HEK293 (cell line): Measurements from ENCODE around the gene YARS1.

Experiments
- CTCF ChIA-PET: fragments of 350-600 bp; formaldehyde crosslinking; extraction: SDS; loops from one replicate; lab custom pipeline; 2021; ENCODE audit warnings: antibody characterized with exemption; lab: Yijun Ruan, JAX
- POLR2A ChIA-PET: fragments of 300-600 bp; formaldehyde crosslinking; extraction: SDS; loops from one replicate; lab custom pipeline; 2020; ENCODE audit warnings: antibody characterized with exemption, inconsistent platforms; lab: Yijun Ruan, JAX
- H3K27ac ChIP-seq: fragments of 200-500 bp; sonication (Bioruptor generic); 2 replicates; pipeline ENCODE4 v1.5.1; 2014; ENCODE audit warnings: low read depth, low read length, control low read depth, inconsistent platforms; ENCODE audit errors: extremely low read depth
- H3K36me3 ChIP-seq, 2 experiments: fragments of 200-500 bp in 1 of 2; sonication (Bioruptor generic) in 1 of 2; 1 replicate in 1 of 2; 2 replicates in 1 of 2; pipeline ENCODE4 v1.5.1; 2014 to 2017; ENCODE audit warnings: inconsistent platforms in 2 of 2, low read length in 2 of 2; ENCODE audit not compliant: control insufficient read depth in 2 of 2, insufficient read depth in 1 of 2
- H3K4me1 ChIP-seq: fragments of 200-500 bp; sonication (Bioruptor generic); 2 replicates; pipeline ENCODE4 v1.5.1; 2014; ENCODE audit warnings: mild to moderate bottlenecking, low read length, inconsistent platforms; ENCODE audit not compliant: control insufficient read depth, insufficient read depth
- H3K4me3 ChIP-seq: 2 replicates; pipeline ENCODE4 v1.5.1; 2011; ENCODE audit warnings: low read depth, mild to moderate bottlenecking, control low read depth, low read length, moderate library complexity
- H3K9me3 ChIP-seq: fragments of 200-500 bp; sonication (Bioruptor generic); 2 replicates; pipeline ENCODE4 v1.5.1; 2014; ENCODE audit warnings: low read depth, low read length, inconsistent platforms; ENCODE audit not compliant: control insufficient read depth, insufficient read depth
- ATF2 ChIP-seq: fragments of 450-650 bp; formaldehyde crosslinking; IDR thresholded peaks from 2 replicates; pipeline ENCODE4 v1.5.1; 2016; ENCODE audit warnings: missing biosample characterization, missing genetic modification characterization, low read depth
- EGR2 ChIP-seq: fragments of 450-650 bp; formaldehyde crosslinking; IDR thresholded peaks from 2 replicates; pipeline ENCODE4 v1.5.1; 2016; ENCODE audit warnings: low read depth, missing biosample characterization, missing genetic modification characterization
- FEZF1 ChIP-seq: fragments of 450-650 bp; formaldehyde crosslinking; IDR thresholded peaks from 2 replicates; pipeline ENCODE4 v1.5.1; 2016; ENCODE audit warnings: missing biosample characterization, missing genetic modification characterization
- INSM2 ChIP-seq: fragments of 450-650 bp; formaldehyde crosslinking; IDR thresholded peaks from 2 replicates; pipeline ENCODE4 v1.5.1; 2016; ENCODE audit warnings: missing biosample characterization, missing genetic modification characterization
- PRDM4 ChIP-seq: fragments of 450-650 bp; formaldehyde crosslinking; IDR thresholded peaks from 2 replicates; pipeline ENCODE4 v1.5.1; 2017; ENCODE audit warnings: missing biosample characterization, missing genetic modification characterization
- SALL2 ChIP-seq: fragments of 450-650 bp; formaldehyde crosslinking; IDR thresholded peaks from 2 replicates; pipeline ENCODE4 v1.5.0; 2017; ENCODE audit warnings: missing biosample characterization, mild to moderate bottlenecking, missing genetic modification characterization, borderline replicate concordance
- SCRT1 ChIP-seq: fragments of 450-650 bp; formaldehyde crosslinking; IDR thresholded peaks from 2 replicates; pipeline ENCODE4 v1.5.1; 2016; ENCODE audit warnings: missing biosample characterization, missing genetic modification characterization, borderline replicate concordance
- YY2 ChIP-seq: fragments of 450-650 bp; formaldehyde crosslinking; IDR thresholded peaks from 2 replicates; pipeline ENCODE4 v1.5.1; 2016; ENCODE audit warnings: missing biosample characterization, missing genetic modification characterization
- ZBTB1 ChIP-seq: fragments of 450-650 bp; formaldehyde crosslinking; IDR thresholded peaks from 2 replicates; pipeline ENCODE4 v1.5.1; 2016; ENCODE audit warnings: missing biosample characterization, missing genetic modification characterization
- ZBTB6 ChIP-seq: fragments of 450-650 bp; formaldehyde crosslinking; IDR thresholded peaks from 2 replicates; pipeline ENCODE4 v1.5.1; 2017; ENCODE audit warnings: missing biosample characterization, missing genetic modification characterization
- ZFHX2 ChIP-seq: fragments of 450-650 bp; formaldehyde crosslinking; conservative IDR thresholded peaks from 2 replicates; pipeline ENCODE4 v1.5.1; 2016; ENCODE audit warnings: missing biosample characterization, missing genetic modification characterization
- ZFP41 ChIP-seq: fragments of 450-650 bp; formaldehyde crosslinking; IDR thresholded peaks from 2 replicates; pipeline ENCODE4 v1.5.1; 2016; ENCODE audit warnings: missing biosample characterization, missing genetic modification characterization, borderline replicate concordance
- ZNF112 ChIP-seq: fragments of 450-650 bp; formaldehyde crosslinking; IDR thresholded peaks from 2 replicates; pipeline ENCODE4 v1.5.0; 2017; ENCODE audit warnings: missing biosample characterization, missing genetic modification characterization
- ZNF146 ChIP-seq: fragments of 450-650 bp; formaldehyde crosslinking; IDR thresholded peaks from 2 replicates; pipeline ENCODE4 v1.5.1; 2016; ENCODE audit warnings: missing biosample characterization, missing genetic modification characterization
- ZNF18 ChIP-seq: fragments of 450-650 bp; formaldehyde crosslinking; IDR thresholded peaks from 2 replicates; pipeline ENCODE4 v1.5.1; 2016; ENCODE audit warnings: missing biosample characterization, missing genetic modification characterization
- ZNF221 ChIP-seq: fragments of 450-650 bp; formaldehyde crosslinking; IDR thresholded peaks from 2 replicates; pipeline ENCODE4 v1.5.1; 2017; ENCODE audit warnings: missing biosample characterization, missing genetic modification characterization, borderline replicate concordance
- ZNF266 ChIP-seq: fragments of 450-650 bp; formaldehyde crosslinking; IDR thresholded peaks from 2 replicates; pipeline ENCODE4 v1.5.1; 2016; ENCODE audit warnings: missing biosample characterization, missing genetic modification characterization, low read depth
- ZNF311 ChIP-seq: fragments of 450-650 bp; formaldehyde crosslinking; IDR thresholded peaks from 2 replicates; pipeline ENCODE4 v1.5.1; 2017; ENCODE audit warnings: missing biosample characterization, missing genetic modification characterization, borderline replicate concordance
- ZNF341 ChIP-seq: fragments of 450-650 bp; formaldehyde crosslinking; IDR thresholded peaks from 2 replicates; pipeline ENCODE4; 2016; ENCODE audit warnings: low read depth, missing biosample characterization, missing genetic modification characterization
- ZNF37A ChIP-seq: fragments of 450-650 bp; IDR thresholded peaks from 2 replicates; pipeline ENCODE4 v1.5.1; 2018; ENCODE audit warnings: missing biosample characterization, missing genetic modification characterization
- ZNF433 ChIP-seq: fragments of 450-650 bp; formaldehyde crosslinking; IDR thresholded peaks from 2 replicates; pipeline ENCODE4 v1.5.1; 2016; ENCODE audit warnings: missing biosample characterization, missing genetic modification characterization, low read depth
- ZNF488 ChIP-seq: fragments of 450-650 bp; formaldehyde crosslinking; IDR thresholded peaks from 2 replicates; pipeline ENCODE4 v1.5.1; 2016; ENCODE audit warnings: missing biosample characterization, missing genetic modification characterization
- ZNF600 ChIP-seq: fragments of 450-650 bp; formaldehyde crosslinking; IDR thresholded peaks from 2 replicates; pipeline ENCODE4 v1.5.1; 2016; ENCODE audit warnings: missing biosample characterization, missing genetic modification characterization
- ZNF610 ChIP-seq: fragments of 450-650 bp; formaldehyde crosslinking; IDR thresholded peaks from 2 replicates; pipeline ENCODE4 v1.5.1; 2016; ENCODE audit warnings: missing biosample characterization, missing genetic modification characterization, borderline replicate concordance
- ZSCAN30 ChIP-seq: fragments of 450-650 bp; IDR thresholded peaks from 2 replicates; pipeline ENCODE4 v1.5.1; 2018; ENCODE audit warnings: missing biosample characterization, mild to moderate bottlenecking, missing genetic modification characterization, moderate library complexity

The YARS1 gene

GRCh38 chr1:32755098-32755809 is 61.9 kb downstream of the YARS1 start (continued):
- TF ChIP-seq ATF2 (peak; percentile 11; the same call in 1 of the 2 replicates), ZNF112 (tag by site-specific recombination) (no peak), ZBTB1 (tag by site-specific recombination) (no peak), ZNF266 (tag by site-specific recombination) (no peak), SALL2 (tag by site-specific recombination) (no peak), ZNF37A (tag by site-specific recombination) (no peak), INSM2 (tag by site-specific recombination) (peak; percentile 77), PRDM4 (tag by site-specific recombination) (no peak), SCRT1 (tag by site-specific recombination) (0 out of 2 replicates have a peak, but pooled peaks have one; percentile 26), ZNF341 (0 out of 2 replicates have a peak, but pooled peaks have one; percentile 39), ZNF146 (tag by site-specific recombination) (no peak), ZNF311 (tag by site-specific recombination) (no peak), ZBTB6 (tag by site-specific recombination) (no peak), ZFP41 (tag by site-specific recombination) (no peak)
- TF ChIP-seq, all 188 proteins: peak for 10

- POLR2A ChIA-PET = interaction anchor here (0.9 to 1.4 kb wide), 6 partner anchors 9 to 54 kb away, joined by 3 to 15 read pairs (median 5); no protein-coding TSS in a partner anchor
- H3K36me3 ChIP-seq = no peaks in the 10 kb centered on the region
- peaks cover 8% of the 10 kb centered on the region for H3K4me1 ChIP-seq
- peak overlapping the region; percentile 43 for H3K4me3 ChIP-seq
- no peak overlapping the region; the same call in 1 of the 2 replicates for H3K27ac ChIP-seq
- H3K9me3 ChIP-seq = no peaks in the 10 kb centered on the region
- CTCF ChIA-PET = interaction anchor here (0.7 to 2.3 kb wide), 5 partner anchors 18 to 124 kb away, joined by 3 to 16 read pairs (median 4); no protein-coding TSS in a partner anchor
- TF ChIP-seq EGR2 (tag by site-specific recombination) = peak; percentile 94
- TF ChIP-seq ZNF221 (tag by site-specific recombination) = no peak
- peak; percentile 94 for TF ChIP-seq ZNF600 (tag by site-specific recombination)
- no peak for TF ChIP-seq ZNF18 (tag by site-specific recombination)
- TF ChIP-seq YY2 (tag by site-specific recombination) = no peak
- no peak for TF ChIP-seq ZNF433 (tag by site-specific recombination)
- TF ChIP-seq ZFHX2 (tag by site-specific recombination) = peak; percentile 99
- no peak for TF ChIP-seq ZNF488 (tag by site-specific recombination)
- TF ChIP-seq ZNF610 (tag by site-specific recombination) = peak; percentile 44; the same call in 1 of the 2 replicates
- TF ChIP-seq FEZF1 = no peak
- no peak for TF ChIP-seq ZSCAN30 (tag by site-specific recombination)
These were observed 62.7 kb downstream of the YARS1 start for GRCh38 chr1:32754317-32755097.
